Nephron (organoid): ENCODE data around the gene CMTM1.

Source experiments
- H3K27ac Mint-ChIP-seq, 3 experiments: 2 replicates each; pipeline ENCODE4 v1.8.0; 2020; ENCODE audit warnings: mixed read lengths in 3 of 3, mild to moderate bottlenecking in 2 of 3, moderate library complexity in 1 of 3
- H3K27me3 Mint-ChIP-seq: 2 replicates; pipeline ENCODE4 v1.8.0; 2021; ENCODE audit warnings: low read depth, mild to moderate bottlenecking, moderate library complexity, mixed read lengths
- H3K36me3 Mint-ChIP-seq: 2 replicates; pipeline ENCODE4 v1.8.0; 2020; ENCODE audit warnings: low read depth, mixed read lengths
- H3K4me1 Mint-ChIP-seq: 2 replicates; pipeline ENCODE4 v1.8.0; 2020; ENCODE audit warnings: mixed read lengths
- H3K4me3 Mint-ChIP-seq, 3 experiments: 2 replicates each; pipeline ENCODE4 v1.8.0; 2020; ENCODE audit warnings: mild to moderate bottlenecking in 3 of 3, mixed read lengths in 3 of 3, moderate library complexity in 2 of 3
- H3K9me3 Mint-ChIP-seq: 2 replicates; pipeline ENCODE4 v1.8.0; 2020; ENCODE audit warnings: mixed read lengths
- TF ChIP-seq, protein P1 (sequence below), 3 experiments: fragments of 200-600 bp; sonication (generic); IDR thresholded peaks; one replicate each; pipeline ENCODE4 v1.5.0; 2021; ENCODE audit warnings: antibody characterized with exemption in 3 of 3; ENCODE audit not compliant: unreplicated experiment in 3 of 3

The CMTM1 gene

DNA sequence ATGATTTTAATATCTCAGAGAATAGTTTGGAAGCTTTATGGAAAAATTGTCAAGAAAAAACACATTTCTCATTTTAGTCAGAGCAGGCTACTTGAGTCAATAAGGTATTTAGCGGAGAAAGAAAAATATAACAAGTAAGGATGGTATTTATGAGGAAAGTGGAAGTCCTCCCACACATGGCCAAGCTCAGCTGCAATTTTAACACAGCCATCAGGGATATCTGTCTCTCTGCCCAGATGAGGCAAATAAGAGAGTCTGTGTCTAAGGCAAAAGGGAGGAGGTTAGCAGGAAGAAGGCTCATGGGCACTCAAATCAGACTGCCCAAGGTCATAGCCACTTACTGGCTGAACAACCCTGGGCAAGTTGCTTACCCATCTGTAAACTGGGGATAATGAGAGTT lies 7.8 kb downstream of the CMTM1 start:
- TF ChIP-seq, protein P1, sequence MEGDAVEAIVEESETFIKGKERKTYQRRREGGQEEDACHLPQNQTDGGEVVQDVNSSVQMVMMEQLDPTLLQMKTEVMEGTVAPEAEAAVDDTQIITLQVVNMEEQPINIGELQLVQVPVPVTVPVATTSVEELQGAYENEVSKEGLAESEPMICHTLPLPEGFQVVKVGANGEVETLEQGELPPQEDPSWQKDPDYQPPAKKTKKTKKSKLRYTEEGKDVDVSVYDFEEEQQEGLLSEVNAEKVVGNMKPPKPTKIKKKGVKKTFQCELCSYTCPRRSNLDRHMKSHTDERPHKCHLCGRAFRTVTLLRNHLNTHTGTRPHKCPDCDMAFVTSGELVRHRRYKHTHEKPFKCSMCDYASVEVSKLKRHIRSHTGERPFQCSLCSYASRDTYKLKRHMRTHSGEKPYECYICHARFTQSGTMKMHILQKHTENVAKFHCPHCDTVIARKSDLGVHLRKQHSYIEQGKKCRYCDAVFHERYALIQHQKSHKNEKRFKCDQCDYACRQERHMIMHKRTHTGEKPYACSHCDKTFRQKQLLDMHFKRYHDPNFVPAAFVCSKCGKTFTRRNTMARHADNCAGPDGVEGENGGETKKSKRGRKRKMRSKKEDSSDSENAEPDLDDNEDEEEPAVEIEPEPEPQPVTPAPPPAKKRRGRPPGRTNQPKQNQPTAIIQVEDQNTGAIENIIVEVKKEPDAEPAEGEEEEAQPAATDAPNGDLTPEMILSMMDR (IDR thresholded peaks at IDR 0.05; ENCODE audit: unreplicated experiment in 3 of 3), result no peak
- Mint-ChIP-seq H3K27me3 (peaks cover 5% of the 10 kb centered on the region), H3K4me3 (no peak overlapping the region), H3K9me3 (no peaks in the 10 kb centered on the region), H3K4me1 (peaks cover 13% of the 10 kb centered on the region), H3K36me3 (no peaks in the 10 kb centered on the region), H3K27ac (peak overlapping the region; percentile 23 to 79 (median 54))

DNA sequence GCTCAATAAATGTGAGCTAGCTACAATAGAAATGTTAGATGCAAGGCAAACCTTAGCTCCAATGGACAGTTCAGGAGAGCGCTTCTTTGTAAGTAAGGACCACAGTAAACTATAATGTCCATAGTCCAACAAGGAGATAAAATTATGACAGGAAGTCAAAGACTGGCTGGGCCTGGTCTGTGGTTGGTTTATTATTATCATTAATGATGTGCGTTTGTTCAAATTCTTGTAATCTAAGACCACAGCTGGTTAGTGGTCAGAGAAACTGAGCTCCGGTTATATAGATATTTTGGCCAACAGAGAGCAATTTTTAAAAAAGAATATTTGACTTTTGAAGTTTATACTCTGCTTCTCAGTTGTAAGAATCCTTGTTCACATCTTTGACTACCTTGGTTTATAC lies 8.3 kb downstream of the CMTM1 start:
- Mint-ChIP-seq H3K27me3 (peaks cover 5% of the 10 kb centered on the region), H3K27ac (peak overlapping the region; percentile 23 to 79 (median 54))

DNA sequence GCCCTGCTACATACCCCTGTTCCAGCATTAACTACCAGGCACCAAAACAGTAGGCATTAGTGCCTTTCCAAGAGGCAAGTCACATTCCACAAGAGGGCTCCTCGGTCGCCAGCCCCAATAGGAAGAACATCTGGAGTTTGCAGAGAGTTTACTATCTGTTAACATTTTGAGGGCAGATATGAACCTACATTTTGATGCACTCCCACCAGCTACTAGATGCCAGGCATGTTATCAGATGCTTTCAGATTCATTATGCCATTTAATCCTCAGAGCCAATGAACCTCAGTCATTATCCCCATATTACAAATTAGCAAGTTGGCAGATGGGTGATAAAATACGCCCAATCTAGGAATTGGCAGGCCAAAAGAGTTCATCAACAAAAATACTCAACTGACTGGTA lies 8.8 kb downstream of the CMTM1 start:
- peaks cover 5% of the 10 kb centered on the region for H3K27me3 Mint-ChIP-seq
- no peaks in the 10 kb centered on the region for H3K36me3 Mint-ChIP-seq
- no peaks in the 10 kb centered on the region for H3K9me3 Mint-ChIP-seq
- H3K27ac Mint-ChIP-seq, result no peak overlapping the region
- H3K4me1 Mint-ChIP-seq, result peaks cover 15% of the 10 kb centered on the region
- no peak overlapping the region for H3K4me3 Mint-ChIP-seq
- TF ChIP-seq, protein P1 (IDR thresholded peaks at IDR 0.05; ENCODE audit: unreplicated experiment in 3 of 3), result no peak

More for the DNA sequence above, 8.3 kb downstream of the CMTM1 start:
- Mint-ChIP-seq H3K36me3 (no peaks in the 10 kb centered on the region), H3K4me1 (peaks cover 13% of the 10 kb centered on the region), H3K9me3 (no peaks in the 10 kb centered on the region), H3K4me3 (no peak overlapping the region)
- TF ChIP-seq, protein P1 (IDR thresholded peaks at IDR 0.05; ENCODE audit: unreplicated experiment in 3 of 3), result no peak

DNA sequence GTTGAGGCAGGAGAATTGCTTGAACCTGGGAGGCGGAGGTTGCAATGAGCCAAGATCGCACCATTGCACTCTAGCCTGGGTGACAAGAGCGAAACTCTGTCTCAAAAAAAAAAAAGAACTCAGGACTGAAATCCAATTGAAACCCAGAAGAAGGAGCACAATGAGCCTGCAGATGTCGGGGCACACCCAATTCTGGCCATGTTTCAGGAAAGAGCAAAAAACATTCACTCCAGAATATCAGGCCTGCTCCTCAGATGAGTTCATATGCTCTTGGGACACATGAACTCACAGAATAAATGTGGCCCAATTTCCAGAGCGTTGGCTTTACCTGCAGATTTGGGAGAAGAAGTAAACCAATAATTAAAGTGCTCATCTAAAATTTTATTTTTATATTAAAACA lies 10.1 kb downstream of the CMTM1 start:
- no peak overlapping the region for H3K27ac Mint-ChIP-seq
- H3K9me3 Mint-ChIP-seq, result no peaks in the 10 kb centered on the region
- peaks cover 27% of the 10 kb centered on the region for H3K4me1 Mint-ChIP-seq
- H3K27me3 Mint-ChIP-seq, result peaks cover 5% of the 10 kb centered on the region
- no peak overlapping the region for H3K4me3 Mint-ChIP-seq
- no peaks in the 10 kb centered on the region for H3K36me3 Mint-ChIP-seq
- TF ChIP-seq, protein P1 (IDR thresholded peaks at IDR 0.05; ENCODE audit: unreplicated experiment in 3 of 3), result no peak

DNA sequence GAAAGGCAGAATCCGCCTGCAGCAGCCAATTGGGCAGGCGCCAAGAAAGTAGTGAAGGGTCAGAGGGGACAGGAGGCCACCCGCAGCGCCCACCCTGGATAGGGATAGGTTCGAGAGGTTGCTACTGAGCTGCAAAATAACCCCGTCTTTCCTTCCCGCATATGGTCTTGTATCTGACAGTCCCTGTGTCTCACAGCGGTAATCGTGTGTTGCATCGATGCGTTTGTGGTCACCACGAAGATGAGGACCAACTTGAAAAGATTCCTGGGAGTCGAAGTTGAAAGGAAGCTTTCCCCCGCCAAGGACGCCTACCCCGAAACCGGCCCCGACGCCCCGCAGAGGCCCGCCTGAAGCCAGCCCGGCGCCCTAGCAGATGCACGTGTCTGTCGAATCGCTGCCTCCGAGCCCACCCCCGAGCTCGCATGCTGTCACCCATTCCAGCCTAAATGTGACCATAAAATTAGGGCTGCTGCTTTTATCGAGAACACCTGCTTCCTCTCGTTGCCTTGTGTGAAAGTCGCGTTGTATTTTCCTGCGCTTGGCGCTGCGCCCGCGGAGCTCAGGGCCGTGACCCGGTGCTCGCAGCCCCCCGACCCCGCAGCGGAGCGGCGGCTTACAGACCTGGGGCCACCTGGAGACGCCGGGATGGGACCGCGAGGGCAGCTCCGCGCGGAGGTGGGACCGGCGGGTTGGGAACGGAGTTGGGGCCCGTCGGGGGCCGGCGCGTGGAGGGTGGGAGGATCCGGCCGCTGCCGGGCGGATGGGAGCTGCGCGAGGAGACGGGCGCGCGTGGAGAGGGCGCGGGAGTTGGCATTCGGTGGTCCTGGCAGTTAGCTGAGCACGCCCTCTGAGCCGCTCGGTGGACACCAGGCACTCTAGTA lies 12.7 kb downstream of the CMTM1 start, which contains the start of gene CMTM2:
CMTM2 (plus strand) TSS at position 813 of the 881 bp plus-strand sequence. CDS start 145 bp downstream, outside the sequence.
- no peaks in the 10 kb centered on the region for H3K9me3 Mint-ChIP-seq
- no peaks in the 10 kb centered on the region for H3K36me3 Mint-ChIP-seq
- TF ChIP-seq, protein P1 (IDR thresholded peaks at IDR 0.05; ENCODE audit: unreplicated experiment in 3 of 3), result no peak
- peaks cover 5% of the 10 kb centered on the region for H3K27me3 Mint-ChIP-seq
- H3K4me3 Mint-ChIP-seq, result no peak within 1 kb of the TSS
- H3K4me1 Mint-ChIP-seq, result peaks cover 34% of the 10 kb centered on the region
- peak within 1 kb of the TSS; percentile 54 to 81 (median 72) for H3K27ac Mint-ChIP-seq
